WTC11 (cell line): ENCODE results near the gene BACH2.

Source experiments
- ATF2 ChIP-seq: sonication (generic); formaldehyde crosslinking; IDR thresholded peaks from 2 replicates; pipeline ENCODE4 v1.8.1; 2022; ENCODE audit warnings: low read depth, missing genetic modification reagents, borderline replicate concordance
- ATF3 ChIP-seq: sonication (generic); formaldehyde crosslinking; conservative IDR thresholded peaks from 2 replicates; pipeline ENCODE4 v1.8.1; 2022; ENCODE audit warnings: mild to moderate bottlenecking, missing genetic modification reagents
- CREB1 ChIP-seq: sonication (generic); formaldehyde crosslinking; IDR thresholded peaks from 2 replicates; pipeline ENCODE4 v1.8.0; 2023; ENCODE audit warnings: mild to moderate bottlenecking, missing genetic modification reagents
- CTCF ChIP-seq: fragments of 200-600 bp; IDR thresholded peaks from 2 replicates; pipeline ENCODE4 v1.8.0; 2022; ENCODE audit warnings: antibody characterized with exemption
- MAX ChIP-seq: sonication (generic); formaldehyde crosslinking; IDR thresholded peaks from 2 replicates; pipeline ENCODE4 v1.8.0; 2022; ENCODE audit warnings: mild to moderate bottlenecking, missing genetic modification reagents
- MLX ChIP-seq: sonication (generic); formaldehyde crosslinking; IDR thresholded peaks from 2 replicates; pipeline ENCODE4 v1.8.1; 2023; ENCODE audit warnings: mild to moderate bottlenecking, missing genetic modification reagents, moderate library complexity
- NR1H2 ChIP-seq: sonication (generic); formaldehyde crosslinking; IDR thresholded peaks from 2 replicates; pipeline ENCODE4 v1.9.0; 2021; ENCODE audit warnings: mild to moderate bottlenecking, moderate library complexity, missing genetic modification reagents
- SMAD4 ChIP-seq: sonication (generic); formaldehyde crosslinking; IDR thresholded peaks from 2 replicates; pipeline ENCODE4 v1.8.0; 2022; ENCODE audit warnings: mild to moderate bottlenecking, missing genetic modification reagents

- TF ChIP-seq MAX (CRISPR knock-in tag) (no peak), CTCF (no peak), CREB1 (CRISPR knock-in tag) (no peak), ATF3 (CRISPR knock-in tag) (no peak), NR1H2 (CRISPR knock-in tag) (no peak), MLX (CRISPR knock-in tag) (no peak), SMAD4 (CRISPR knock-in tag) (no peak), ATF2 (no peak)
Observed at GRCh38 chr6:90035047-90035723, 261.5 kb downstream of the BACH2 start.
